ENCODE results near the gene KRTAP10-3.

- TF ChIP-seq ELF1 (IDR thresholded peaks at IDR 0.05), result no peak
- no peak for TF ChIP-seq CTCF (IDR thresholded peaks at IDR 0.05)
- TF ChIP-seq REST (IDR thresholded peaks at IDR 0.05; ENCODE audit: low read depth, low read length), result no peak
- no peak for TF ChIP-seq SMC3 (IDR thresholded peaks at IDR 0.05; ENCODE audit: low read depth, low read length)
- no peak for TF ChIP-seq MXI1 (IDR thresholded peaks at IDR 0.05; ENCODE audit: low read depth, low read length)
- TF ChIP-seq JUND (IDR thresholded peaks at IDR 0.05), result no peak
Measured at GRCh38 chr21:44508426-44508710, 50.2 kb downstream of the KRTAP10-3 start.

All from SK-N-SH (cell line).